Measurements from ENCODE around the gene GPR31.

Gene GPR31

GRCh38 chr6:167139761-167140160 lies 18.0 kb downstream of the GPR31 start:
- no peak for DNase-seq (ENCODE audit: low read depth)

- no peak for DNase-seq (ENCODE audit: low read depth)
Observed at GRCh38 chr6:167137881-167138280, 19.9 kb downstream of the GPR31 start.

GRCh38 chr6:167137081-167137480 lies 20.7 kb downstream of the GPR31 start:
- DNase-seq (ENCODE audit: low read depth), result no peak

GRCh38 chr6:167136376-167136775 lies 21.4 kb downstream of the GPR31 start:
- no peak for DNase-seq (ENCODE audit: low read depth)

GRCh38 chr6:167134448-167135328 lies 23.1 kb downstream of the GPR31 start:
- no peak for DNase-seq (ENCODE audit: low read depth)

GRCh38 chr6:167130712-167131684 lies 26.8 kb downstream of the GPR31 start:
- no peak for DNase-seq (ENCODE audit: low read depth)

- no peak for DNase-seq (ENCODE audit: low read depth)
Observed at GRCh38 chr6:167130008-167130677, 27.6 kb downstream of the GPR31 start.

GRCh38 chr6:167129562-167129961 lies 28.2 kb downstream of the GPR31 start:
- no peak for DNase-seq (ENCODE audit: low read depth)

GRCh38 chr6:167129159-167129558 lies 28.6 kb downstream of the GPR31 start:
- DNase-seq (ENCODE audit: low read depth), result no peak

- no peak for DNase-seq (ENCODE audit: low read depth)
Observed at GRCh38 chr6:167127785-167128531, 29.8 kb downstream of the GPR31 start.

GRCh38 chr6:167125855-167126349 lies 31.9 kb downstream of the GPR31 start:
- DNase-seq (ENCODE audit: low read depth), result no peak

- DNase-seq (ENCODE audit: low read depth), result no peak
Observed at GRCh38 chr6:167125410-167125809, 32.4 kb downstream of the GPR31 start.

- DNase-seq (ENCODE audit: low read depth), result no peak
Observed at GRCh38 chr6:167124753-167125152, 33.0 kb downstream of the GPR31 start.

GRCh38 chr6:167122827-167123657 lies 34.7 kb downstream of the GPR31 start, which contains the start of gene CCR6:
TSS of gene CCR6 (plus strand) at chr6:167123096. CDS start at chr6:167136135, 13,039 bp downstream.
- DNase-seq (ENCODE audit: low read depth), result no peak

GRCh38 chr6:167122041-167122826 lies 35.5 kb downstream of the GPR31 start:
- DNase-seq (ENCODE audit: low read depth), result no peak

- DNase-seq (ENCODE audit: low read depth), result no peak
Observed at GRCh38 chr6:167121335-167121841, 36.4 kb downstream of the GPR31 start.

- DNase-seq (ENCODE audit: low read depth), result no peak
Observed at GRCh38 chr6:167120583-167120903, 37.2 kb downstream of the GPR31 start.

GRCh38 chr6:167119670-167120582 lies 37.9 kb downstream of the GPR31 start:
- no peak for DNase-seq (ENCODE audit: low read depth)

Data from non-pigmented ciliary epithelial cell (primary cell).